GM12878 (cell line): ENCODE results near the gene SDS. TPM values are rescaled to one million over a fixed set of nuclear protein-coding genes. Genes with fewer than 3 reads are reported as not detected.

Experiments
- ATAC-seq: fragments of 200-7000 bp; cut with Tn5 transposase; 3 replicates; pipeline ENCODE4 v1.9.1; 2020; ENCODE audit warnings: mild to moderate bottlenecking, moderate library complexity
- BruUV-seq: library from RNA; stranded (reverse); fragments of 400-500 nt; replicated peaks from 2 replicates; lab custom pipeline; 2021; lab: Mats Ljungman, UMichigan
- CTCF ChIA-PET: fragments of 300-600 bp; sonication (Branson Sonifier 250); formaldehyde crosslinking; extraction: SDS; loops from one replicate; lab custom pipeline; 2021; ENCODE audit warnings: inconsistent platforms; lab: Yijun Ruan, JAX
- POLR2A ChIA-PET: fragments of 350-600 bp; formaldehyde crosslinking; extraction: SDS; loops from one replicate; lab custom pipeline; 2021; ENCODE audit warnings: inconsistent platforms; lab: Charles Lee
- RAD21 ChIA-PET: fragments of 300-600 bp; sonication (Branson Sonifier 250); formaldehyde crosslinking; loops from one replicate; lab custom pipeline; 2023; ENCODE audit warnings: antibody characterized with exemption; ENCODE audit not compliant: unreplicated experiment; lab: Charles Lee
- SMC1A ChIA-PET: fragments of 300-600 bp; sonication (Branson Sonifier 250); formaldehyde crosslinking; loops from one replicate; lab custom pipeline; 2023; ENCODE audit not compliant: unreplicated experiment, uncharacterized antibody; lab: Charles Lee
- DNase-seq: peaks from one replicate; pipeline ENCODE4 v3.0.0-alpha.2; 2011; ENCODE audit warnings: low read depth, low spot score
- FAIRE-seq: peaks from 3 replicates; lab custom pipeline; 2011; peaks lifted over from hg19 to GRCh38; lab: Jason Lieb, UNC
- H2AFZ ChIP-seq: 2 replicates; pipeline ENCODE4 v1.6.0; 2011; ENCODE audit warnings: low read depth, low read length, control low read depth; ENCODE audit not compliant: control insufficient read depth
- H3K27ac ChIP-seq: 2 replicates; pipeline ENCODE4 v1.5.1; 2011; ENCODE audit warnings: control low read depth; ENCODE audit not compliant: control insufficient read depth, insufficient read depth
- H3K27me3 ChIP-seq, 2 experiments: replicated peaks in 1 of 2; 2 replicates each; pipeline versions ENCODE4 v1.6.0 to v1.6.1; 2011; ENCODE audit warnings: low read length in 1 of 2; ENCODE audit not compliant: control insufficient read depth in 2 of 2, insufficient read depth in 2 of 2
- H3K36me3 ChIP-seq, 2 experiments: 2 replicates each; pipeline ENCODE4 v1.5.1; 2011; ENCODE audit warnings: low read length in 1 of 2; ENCODE audit not compliant: control insufficient read depth in 2 of 2, insufficient read depth in 2 of 2
- H3K4me1 ChIP-seq: 2 replicates; pipeline ENCODE4 v1.6.1; 2011; ENCODE audit warnings: mild to moderate bottlenecking, low read length, moderate library complexity, mixed read lengths; ENCODE audit not compliant: control insufficient read depth, insufficient read depth
- H3K4me2 ChIP-seq: 2 replicates; pipeline ENCODE4 v1.6.0; 2011; ENCODE audit warnings: control low read depth; ENCODE audit not compliant: control insufficient read depth, insufficient read depth
- H3K4me3 ChIP-seq: fragments of 200-600 bp; sonication (generic); 2 replicates; pipeline ENCODE4 v1.5.1; 2016
- H3K79me2 ChIP-seq: 2 replicates; pipeline ENCODE4 v1.6.0; 2011; ENCODE audit warnings: low read length; ENCODE audit not compliant: control insufficient read depth, insufficient read depth
- H3K9ac ChIP-seq: 2 replicates; pipeline ENCODE4 v1.8.0; 2011; ENCODE audit warnings: low read length, control low read depth, mixed read lengths; ENCODE audit not compliant: control insufficient read depth, insufficient read depth
- H3K9me3 ChIP-seq: replicated peaks from 3 replicates; pipeline ENCODE4 v1.5.1; 2011; ENCODE audit warnings: mild to moderate bottlenecking, low read length; ENCODE audit not compliant: control insufficient read depth, insufficient read depth
- H4K20me1 ChIP-seq: 2 replicates; pipeline ENCODE4 v1.6.0; 2011; ENCODE audit not compliant: control insufficient read depth, insufficient read depth
- FOXK2 ChIP-seq: fragments of 450-650 bp; IDR thresholded peaks from 2 replicates; pipeline ENCODE4 v1.6.1; 2017; ENCODE audit warnings: mild to moderate bottlenecking, moderate library complexity
- IRF4 ChIP-seq: IDR thresholded peaks from 2 replicates; pipeline ENCODE4 v1.6.1; 2011; ENCODE audit warnings: low read depth, low read length
- MTA2 ChIP-seq: fragments of 450-650 bp; IDR thresholded peaks from 2 replicates; pipeline ENCODE4 v1.6.1; 2016; ENCODE audit warnings: low read depth, mild to moderate bottlenecking, moderate library complexity
- MYC ChIP-seq: IDR thresholded peaks from 2 replicates; pipeline ENCODE4 v1.6.1; 2011; ENCODE audit warnings: mild to moderate bottlenecking, low read length, moderate library complexity, inconsistent platforms; ENCODE audit not compliant: insufficient read depth, insufficient replicate concordance, insufficient read length, severe bottlenecking
- RB1 ChIP-seq: fragments of 450-650 bp; formaldehyde crosslinking; IDR thresholded peaks from 2 replicates; pipeline ENCODE4 v1.6.1; 2017; ENCODE audit warnings: mild to moderate bottlenecking, borderline replicate concordance
- RFX5 ChIP-seq: IDR thresholded peaks from 2 replicates; pipeline ENCODE4 v1.6.1; 2011; ENCODE audit warnings: low read depth, low read length, improper control_type of control experiment
- RUNX3 ChIP-seq: IDR thresholded peaks from 2 replicates; pipeline ENCODE4 v1.6.1; 2012; ENCODE audit warnings: low read length, inconsistent platforms
- TCF12 ChIP-seq: IDR thresholded peaks from 2 replicates; pipeline ENCODE4 v1.6.1; 2011; ENCODE audit warnings: low read depth, mild to moderate bottlenecking, low read length
- ZNF207 ChIP-seq: fragments of 450-650 bp; IDR thresholded peaks from 2 replicates; pipeline ENCODE4 v1.6.1; 2014; ENCODE audit warnings: antibody characterized with exemption, mild to moderate bottlenecking, borderline replicate concordance
- ZNF384 ChIP-seq: IDR thresholded peaks from 2 replicates; pipeline ENCODE4 v1.6.1; 2012; ENCODE audit warnings: low read depth, mild to moderate bottlenecking, low read length, improper control_type of control experiment, borderline replicate concordance
- WGBS: methylation state at CpG from one replicate; pipeline ENCODE4 v1.1.6; 2016; ENCODE audit warnings: low lambda C conversion rate; ENCODE audit not compliant: insufficient replicate concordance, insufficient coverage; ENCODE audit errors: missing lambda C conversion rate; 5-methylcytosine and 5-hydroxymethylcytosine counted together
- in situ Hi-C: fragments of 300-500 bp; cut with MboI; formaldehyde crosslinking; loops from 9 replicates; pipeline ENCODE4 v1.14.3; 2018; ENCODE audit warnings: mixed read lengths
- intact Hi-C: fragments of 100-400 bp; cut with micrococcal nuclease; formaldehyde crosslinking; loops from one replicate; pipeline ENCODE4 v1.14.2; 2022; ENCODE audit not compliant: unreplicated experiment
- polyA plus RNA-seq, 11 experiments: library from polyadenylated mRNA; depleted of rRNA in 4 of 11; unstranded in 6 of 11; stranded (reverse) in 5 of 11; fragments of >200 nt; fragmentation: Nextera tagmentation in 4 of 11; fragmentation: Illumina TruSeq in 1 of 11; extraction: Ambion mirVana in 4 of 11; extraction: Trizol in 1 of 11; gene quantifications; 1 replicate in 1 of 11; 2 replicates in 10 of 11; pipeline versions ENCODE4 v1.2.1 to v1.2.3, GENCODE V29; 2011 to 2016; ENCODE audit warnings: inconsistent platforms in 2 of 11, missing spikeins in 2 of 11, low read depth in 1 of 11
- total RNA-seq, 4 experiments: library from RNA; depleted of rRNA in 3 of 4; stranded (reverse); fragments of >200 nt in 3 of 4; fragmentation: Illumina TruSeq in 1 of 4; extraction: Trizol in 1 of 4; gene quantifications; 2 replicates each; pipeline versions ENCODE4 v1.2.1 to v1.2.3, GENCODE V29; 2013 to 2021
- TF ChIP-seq, protein P1 (sequence below): fragments of 450-650 bp; IDR thresholded peaks from 2 replicates; pipeline ENCODE4 v1.6.1; 2016; ENCODE audit warnings: mild to moderate bottlenecking
- TF ChIP-seq, protein P2 (sequence below): IDR thresholded peaks from 2 replicates; pipeline ENCODE4 v1.6.1; 2011; ENCODE audit warnings: borderline replicate concordance, low read depth, mild to moderate bottlenecking, moderate library complexity, low read length; ENCODE audit not compliant: insufficient read depth, poor library complexity, severe bottlenecking
- TF ChIP-seq, protein P3 (sequence below): fragments of 450-650 bp; IDR thresholded peaks from 2 replicates; pipeline ENCODE4 v1.6.1; 2016; ENCODE audit warnings: mild to moderate bottlenecking, moderate library complexity, borderline replicate concordance

Gene SDS
- total and polyA plus RNA-seq, 10 of the 15 experiments (the other 5 are each of a cell fraction or from before 2014, with no cell fraction given) = 0.18 TPM; not detected in 9

DNA sequence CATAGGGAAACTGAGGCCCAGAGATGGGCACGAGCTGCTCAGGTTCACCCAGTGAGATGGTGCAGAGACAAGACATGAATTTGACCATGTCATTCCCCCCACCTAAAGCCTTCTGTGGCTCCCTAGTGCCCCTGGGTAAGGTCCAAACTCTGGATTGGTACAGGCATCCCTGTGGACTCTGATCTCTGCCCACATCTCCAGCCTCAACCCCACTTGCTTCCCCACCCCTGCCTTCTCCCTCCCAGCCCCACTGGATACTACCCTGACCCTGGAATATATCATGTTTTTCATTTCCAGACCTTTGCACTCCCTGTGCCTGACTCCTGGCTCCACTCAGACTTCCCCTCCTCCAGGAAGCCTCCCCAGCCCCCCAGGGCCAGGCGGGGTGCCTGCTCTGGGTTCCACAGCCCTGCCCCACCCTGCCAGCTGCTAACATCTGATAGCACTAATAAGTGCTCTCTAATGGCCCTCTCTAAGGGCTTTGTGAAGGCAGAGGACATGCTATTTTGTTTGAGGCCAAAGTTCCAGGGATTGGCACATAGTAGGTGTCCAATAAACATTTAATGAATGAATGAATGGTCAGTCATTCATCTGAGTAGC lies 17.4 kb upstream of the SDS start:
- Histone ChIP-seq H4K20me1 (no peaks in the 10 kb centered on the region), H3K27me3 (no peaks in the 10 kb centered on the region), H2AFZ (no peak overlapping the region), H3K9me3 (no peaks in the 10 kb centered on the region), H3K79me2 (no peaks in the 10 kb centered on the region), H3K9ac (no peak overlapping the region), H3K4me1 (peaks cover 10% of the 10 kb centered on the region), H3K36me3 (no peaks in the 10 kb centered on the region), H3K4me2 (no peak overlapping the region), H3K4me3 (no peak overlapping the region), H3K27ac (no peak overlapping the region)
- no peak for ATAC-seq
- CTCF ChIA-PET = interaction anchor here (1.0 to 1.6 kb wide), 2 partner anchors 17 to 20 kb away, joined by 3 to 4 read pairs; no protein-coding TSS in a partner anchor
- 47% methylated on average over 2 of the region's 2 CpGs for WGBS
- TF ChIP-seq, protein P1, sequence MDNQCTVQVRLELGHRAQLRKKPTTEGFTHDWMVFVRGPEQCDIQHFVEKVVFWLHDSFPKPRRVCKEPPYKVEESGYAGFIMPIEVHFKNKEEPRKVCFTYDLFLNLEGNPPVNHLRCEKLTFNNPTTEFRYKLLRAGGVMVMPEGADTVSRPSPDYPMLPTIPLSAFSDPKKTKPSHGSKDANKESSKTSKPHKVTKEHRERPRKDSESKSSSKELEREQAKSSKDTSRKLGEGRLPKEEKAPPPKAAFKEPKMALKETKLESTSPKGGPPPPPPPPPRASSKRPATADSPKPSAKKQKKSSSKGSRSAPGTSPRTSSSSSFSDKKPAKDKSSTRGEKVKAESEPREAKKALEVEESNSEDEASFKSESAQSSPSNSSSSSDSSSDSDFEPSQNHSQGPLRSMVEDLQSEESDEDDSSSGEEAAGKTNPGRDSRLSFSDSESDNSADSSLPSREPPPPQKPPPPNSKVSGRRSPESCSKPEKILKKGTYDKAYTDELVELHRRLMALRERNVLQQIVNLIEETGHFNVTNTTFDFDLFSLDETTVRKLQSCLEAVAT = no peak
- TF ChIP-seq RUNX3 (no peak), TCF12 (no peak), FOXK2 (no peak), IRF4 (no peak), RFX5 (no peak), MTA2 (no peak), ZNF207 (no peak), RB1 (no peak), ZNF384 (no peak), MYC (no peak)
- TF ChIP-seq, protein P2, sequence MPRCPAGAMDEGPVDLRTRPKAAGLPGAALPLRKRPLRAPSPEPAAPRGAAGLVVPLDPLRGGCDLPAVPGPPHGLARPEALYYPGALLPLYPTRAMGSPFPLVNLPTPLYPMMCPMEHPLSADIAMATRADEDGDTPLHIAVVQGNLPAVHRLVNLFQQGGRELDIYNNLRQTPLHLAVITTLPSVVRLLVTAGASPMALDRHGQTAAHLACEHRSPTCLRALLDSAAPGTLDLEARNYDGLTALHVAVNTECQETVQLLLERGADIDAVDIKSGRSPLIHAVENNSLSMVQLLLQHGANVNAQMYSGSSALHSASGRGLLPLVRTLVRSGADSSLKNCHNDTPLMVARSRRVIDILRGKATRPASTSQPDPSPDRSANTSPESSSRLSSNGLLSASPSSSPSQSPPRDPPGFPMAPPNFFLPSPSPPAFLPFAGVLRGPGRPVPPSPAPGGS = no peak
- TF ChIP-seq, protein P3, sequence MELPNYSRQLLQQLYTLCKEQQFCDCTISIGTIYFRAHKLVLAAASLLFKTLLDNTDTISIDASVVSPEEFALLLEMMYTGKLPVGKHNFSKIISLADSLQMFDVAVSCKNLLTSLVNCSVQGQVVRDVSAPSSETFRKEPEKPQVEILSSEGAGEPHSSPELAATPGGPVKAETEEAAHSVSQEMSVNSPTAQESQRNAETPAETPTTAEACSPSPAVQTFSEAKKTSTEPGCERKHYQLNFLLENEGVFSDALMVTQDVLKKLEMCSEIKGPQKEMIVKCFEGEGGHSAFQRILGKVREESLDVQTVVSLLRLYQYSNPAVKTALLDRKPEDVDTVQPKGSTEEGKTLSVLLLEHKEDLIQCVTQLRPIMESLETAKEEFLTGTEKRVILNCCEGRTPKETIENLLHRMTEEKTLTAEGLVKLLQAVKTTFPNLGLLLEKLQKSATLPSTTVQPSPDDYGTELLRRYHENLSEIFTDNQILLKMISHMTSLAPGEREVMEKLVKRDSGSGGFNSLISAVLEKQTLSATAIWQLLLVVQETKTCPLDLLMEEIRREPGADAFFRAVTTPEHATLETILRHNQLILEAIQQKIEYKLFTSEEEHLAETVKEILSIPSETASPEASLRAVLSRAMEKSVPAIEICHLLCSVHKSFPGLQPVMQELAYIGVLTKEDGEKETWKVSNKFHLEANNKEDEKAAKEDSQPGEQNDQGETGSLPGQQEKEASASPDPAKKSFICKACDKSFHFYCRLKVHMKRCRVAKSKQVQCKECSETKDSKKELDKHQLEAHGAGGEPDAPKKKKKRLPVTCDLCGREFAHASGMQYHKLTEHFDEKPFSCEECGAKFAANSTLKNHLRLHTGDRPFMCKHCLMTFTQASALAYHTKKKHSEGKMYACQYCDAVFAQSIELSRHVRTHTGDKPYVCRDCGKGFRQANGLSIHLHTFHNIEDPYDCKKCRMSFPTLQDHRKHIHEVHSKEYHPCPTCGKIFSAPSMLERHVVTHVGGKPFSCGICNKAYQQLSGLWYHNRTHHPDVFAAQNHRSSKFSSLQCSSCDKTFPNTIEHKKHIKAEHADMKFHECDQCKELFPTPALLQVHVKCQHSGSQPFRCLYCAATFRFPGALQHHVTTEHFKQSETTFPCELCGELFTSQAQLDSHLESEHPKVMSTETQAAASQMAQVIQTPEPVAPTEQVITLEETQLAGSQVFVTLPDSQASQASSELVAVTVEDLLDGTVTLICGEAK = no peak
- SMC1A ChIA-PET = interaction anchor here (1.8 to 2.9 kb wide), 2 partner anchors 109 to 234 kb away, joined by 6 to 8 read pairs; no protein-coding TSS in a partner anchor
- POLR2A ChIA-PET = interaction anchor here (0.6 to 1.3 kb wide), 2 partner anchors 95 to 226 kb away, joined by 3 read pairs; no protein-coding TSS in a partner anchor
- RAD21 ChIA-PET = interaction anchor here (0.9 kb wide), 1 partner anchor 40 kb away, joined by 3 read pairs; no protein-coding TSS in a partner anchor
- in situ Hi-C loops (loop anchor here (5.0 kb wide), 1 partner anchor 224 kb away; no protein-coding TSS in a partner anchor), intact Hi-C loops (loop anchor here (5.0 kb wide), 1 partner anchor 234 kb away; the partner anchor contains the start of genes DDX54 and RITA1)
- no peak for DNase-seq
- no peak for FAIRE-seq
- no TSS peak for BruUV-seq
